Thyroid gland (tissue), 4 donors: Measurements from ENCODE around the gene EGFL6.

Source experiments
- POLR2A ChIP-seq, 2 donors: fragments of 450-650 bp; IDR thresholded peaks; one replicate each; pipeline ENCODE4 v1.6.1; 2017; ENCODE audit warnings: antibody characterized with exemption in 2 of 2, mild to moderate bottlenecking in 2 of 2, moderate library complexity in 1 of 2
- TF ChIP-seq, protein P1 (sequence below), 6 experiments: fragments of 200-600 bp in 3 of 6; fragments of 450-650 bp in 3 of 6; sonication (generic) in 3 of 6; IDR thresholded peaks; one replicate each; pipeline ENCODE4 v1.5.1; 2016 to 2019; ENCODE audit warnings: antibody characterized with exemption in 6 of 6, mild to moderate bottlenecking in 2 of 6, inconsistent platforms in 1 of 6, moderate library complexity in 1 of 6

DNA sequence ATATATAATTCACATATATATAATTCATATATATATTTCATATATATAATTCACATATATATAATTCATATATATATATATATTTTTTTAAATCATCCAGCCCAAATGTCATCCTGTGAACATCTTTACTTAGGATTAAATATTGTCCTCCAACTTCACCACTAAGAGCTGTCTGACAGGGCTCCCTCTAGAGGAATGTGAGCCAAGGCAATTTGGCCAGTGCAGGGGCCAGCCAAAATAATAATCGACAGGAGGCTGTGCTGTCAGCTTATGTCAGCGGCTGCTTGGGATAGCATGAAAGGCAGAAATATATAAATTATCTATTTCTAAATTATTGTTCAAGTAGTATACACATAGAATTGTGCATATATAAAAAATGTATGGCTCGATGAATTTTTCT, 29.5 kb downstream of the EGFL6 start:
- TF ChIP-seq, protein P1, sequence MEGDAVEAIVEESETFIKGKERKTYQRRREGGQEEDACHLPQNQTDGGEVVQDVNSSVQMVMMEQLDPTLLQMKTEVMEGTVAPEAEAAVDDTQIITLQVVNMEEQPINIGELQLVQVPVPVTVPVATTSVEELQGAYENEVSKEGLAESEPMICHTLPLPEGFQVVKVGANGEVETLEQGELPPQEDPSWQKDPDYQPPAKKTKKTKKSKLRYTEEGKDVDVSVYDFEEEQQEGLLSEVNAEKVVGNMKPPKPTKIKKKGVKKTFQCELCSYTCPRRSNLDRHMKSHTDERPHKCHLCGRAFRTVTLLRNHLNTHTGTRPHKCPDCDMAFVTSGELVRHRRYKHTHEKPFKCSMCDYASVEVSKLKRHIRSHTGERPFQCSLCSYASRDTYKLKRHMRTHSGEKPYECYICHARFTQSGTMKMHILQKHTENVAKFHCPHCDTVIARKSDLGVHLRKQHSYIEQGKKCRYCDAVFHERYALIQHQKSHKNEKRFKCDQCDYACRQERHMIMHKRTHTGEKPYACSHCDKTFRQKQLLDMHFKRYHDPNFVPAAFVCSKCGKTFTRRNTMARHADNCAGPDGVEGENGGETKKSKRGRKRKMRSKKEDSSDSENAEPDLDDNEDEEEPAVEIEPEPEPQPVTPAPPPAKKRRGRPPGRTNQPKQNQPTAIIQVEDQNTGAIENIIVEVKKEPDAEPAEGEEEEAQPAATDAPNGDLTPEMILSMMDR (IDR thresholded peaks at IDR 0.05), result no peak
- no peak for TF ChIP-seq POLR2A (IDR thresholded peaks at IDR 0.05)
